Tibial nerve (tissue), 4 donors: ENCODE data around the gene UBASH3A. TPM values are rescaled to one million over a fixed set of nuclear protein-coding genes. Genes with fewer than 3 reads are reported as not detected.

Experiments
- DNase-seq, 2 donors: peaks; one replicate each; pipeline ENCODE4 v3.0.0-alpha.2; 2019; ENCODE audit warnings: low spot score in 2 of 2
- H3K27ac ChIP-seq, 4 donors: fragments of 200-600 bp; sonication (generic) in 3 of 4; one replicate each; pipeline ENCODE4 v1.5.1; 2017 to 2019; ENCODE audit warnings: mild to moderate bottlenecking in 1 of 4
- H3K27me3 ChIP-seq, 2 donors: fragments of 200-600 bp; sonication (generic) in 1 of 2; one replicate each; pipeline versions ENCODE4 v1.5.1 to v1.6.0; 2017 to 2019
- H3K36me3 ChIP-seq, 3 donors: fragments of 200-600 bp; sonication (generic); one replicate each; pipeline ENCODE4 v1.5.1; 2018 to 2019
- H3K4me1 ChIP-seq, 4 donors: fragments of 200-600 bp; sonication (generic) in 3 of 4; one replicate each; pipeline ENCODE4 v1.5.1; 2017 to 2019
- H3K4me3 ChIP-seq, 4 donors: fragments of 200-600 bp; sonication (generic) in 3 of 4; one replicate each; pipeline ENCODE4 v1.5.1; 2017 to 2019; ENCODE audit warnings: mild to moderate bottlenecking in 1 of 4, moderate library complexity in 1 of 4
- H3K9me3 ChIP-seq, 4 donors: fragments of 200-600 bp; sonication (generic) in 3 of 4; one replicate each; pipeline ENCODE4 v1.5.1; 2017 to 2019
- EP300 ChIP-seq, 2 donors: sonication (generic); formaldehyde crosslinking; IDR thresholded peaks; one replicate each; pipeline ENCODE4 v1.6.1; 2017; ENCODE audit warnings: antibody characterized with exemption in 2 of 2, mild to moderate bottlenecking in 1 of 2
- POLR2A ChIP-seq, 2 donors: fragments of 450-650 bp; IDR thresholded peaks; one replicate each; pipeline ENCODE4 v1.6.1; 2017; ENCODE audit warnings: antibody characterized with exemption in 2 of 2, mild to moderate bottlenecking in 2 of 2, moderate library complexity in 2 of 2
- WGBS, 2 donors: methylation state at CpG; one replicate each; pipeline ENCODE4 v1.1.5; 2018; 5-methylcytosine and 5-hydroxymethylcytosine counted together
- total RNA-seq, 4 donors: library from RNA; depleted of rRNA; stranded (reverse); fragments of >200 nt; gene quantifications; one replicate each; pipeline ENCODE4 v1.1.0, GENCODE V29; 2016
- TF ChIP-seq, protein P1 (sequence below), 5 experiments: fragments of 200-600 bp in 3 of 5; fragments of 450-650 bp in 2 of 5; sonication (generic) in 3 of 5; IDR thresholded peaks; one replicate each; pipeline ENCODE4 v1.5.1; 2016 to 2019; ENCODE audit warnings: antibody characterized with exemption in 5 of 5, mild to moderate bottlenecking in 3 of 5, moderate library complexity in 2 of 5

Gene UBASH3A
- total RNA-seq, 4 donors from 2014 or later: 0.59 to 5.9 (median 0.90) TPM; not detected in 1

- 76 to 78% methylated on average over 5 of the region's 5 CpGs for WGBS, 2 donors
- Histone ChIP-seq H3K4me3 (no peak overlapping the region), H3K36me3 (no peaks in the 10 kb centered on the region), H3K27me3 (no peaks in the 10 kb centered on the region), H3K27ac (no peak overlapping the region), H3K4me1 (peaks cover 0 to 14% (median 0%) of the 10 kb centered on the region in 4 donors), H3K9me3 (no peaks in the 10 kb centered on the region)
- DNase-seq: no peak
- TF ChIP-seq, protein P1, sequence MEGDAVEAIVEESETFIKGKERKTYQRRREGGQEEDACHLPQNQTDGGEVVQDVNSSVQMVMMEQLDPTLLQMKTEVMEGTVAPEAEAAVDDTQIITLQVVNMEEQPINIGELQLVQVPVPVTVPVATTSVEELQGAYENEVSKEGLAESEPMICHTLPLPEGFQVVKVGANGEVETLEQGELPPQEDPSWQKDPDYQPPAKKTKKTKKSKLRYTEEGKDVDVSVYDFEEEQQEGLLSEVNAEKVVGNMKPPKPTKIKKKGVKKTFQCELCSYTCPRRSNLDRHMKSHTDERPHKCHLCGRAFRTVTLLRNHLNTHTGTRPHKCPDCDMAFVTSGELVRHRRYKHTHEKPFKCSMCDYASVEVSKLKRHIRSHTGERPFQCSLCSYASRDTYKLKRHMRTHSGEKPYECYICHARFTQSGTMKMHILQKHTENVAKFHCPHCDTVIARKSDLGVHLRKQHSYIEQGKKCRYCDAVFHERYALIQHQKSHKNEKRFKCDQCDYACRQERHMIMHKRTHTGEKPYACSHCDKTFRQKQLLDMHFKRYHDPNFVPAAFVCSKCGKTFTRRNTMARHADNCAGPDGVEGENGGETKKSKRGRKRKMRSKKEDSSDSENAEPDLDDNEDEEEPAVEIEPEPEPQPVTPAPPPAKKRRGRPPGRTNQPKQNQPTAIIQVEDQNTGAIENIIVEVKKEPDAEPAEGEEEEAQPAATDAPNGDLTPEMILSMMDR (IDR thresholded peaks at IDR 0.05): no peak
- TF ChIP-seq EP300 (IDR thresholded peaks at IDR 0.05): no peak
- TF ChIP-seq POLR2A (IDR thresholded peaks at IDR 0.05): no peak
Observed at GRCh38 chr21:42461185-42461520, 57.5 kb downstream of the UBASH3A start.

- TF ChIP-seq EP300 (IDR thresholded peaks at IDR 0.05) (no peak), POLR2A (IDR thresholded peaks at IDR 0.05) (no peak)
- TF ChIP-seq, protein P1 (IDR thresholded peaks at IDR 0.05): no peak
- no peak for DNase-seq
- no peaks in the 10 kb centered on the region for H3K36me3 ChIP-seq
- no peaks in the 10 kb centered on the region for H3K27me3 ChIP-seq
- 85 to 86% methylated on average over 10 of the region's 10 CpGs for WGBS, 2 donors
- no peak overlapping the region for H3K4me3 ChIP-seq
- peak overlapping the region in 1 of 4 donors; percentile 62 for H3K27ac ChIP-seq
- no peaks in the 10 kb centered on the region for H3K9me3 ChIP-seq
- peaks cover 0 to 14% (median 0%) of the 10 kb centered on the region in 4 donors for H3K4me1 ChIP-seq
Observed at GRCh38 chr21:42461881-42462877, 58.5 kb downstream of the UBASH3A start.

GRCh38 chr21:42463861-42464515 lies 60.3 kb downstream of the UBASH3A start:
- no peak for DNase-seq
- TF ChIP-seq EP300 (IDR thresholded peaks at IDR 0.05): no peak
- TF ChIP-seq POLR2A (IDR thresholded peaks at IDR 0.05): no peak
- TF ChIP-seq, protein P1 (IDR thresholded peaks at IDR 0.05): no peak
- H3K4me1 ChIP-seq: peaks cover 0 to 14% (median 0%) of the 10 kb centered on the region in 4 donors

DNA sequence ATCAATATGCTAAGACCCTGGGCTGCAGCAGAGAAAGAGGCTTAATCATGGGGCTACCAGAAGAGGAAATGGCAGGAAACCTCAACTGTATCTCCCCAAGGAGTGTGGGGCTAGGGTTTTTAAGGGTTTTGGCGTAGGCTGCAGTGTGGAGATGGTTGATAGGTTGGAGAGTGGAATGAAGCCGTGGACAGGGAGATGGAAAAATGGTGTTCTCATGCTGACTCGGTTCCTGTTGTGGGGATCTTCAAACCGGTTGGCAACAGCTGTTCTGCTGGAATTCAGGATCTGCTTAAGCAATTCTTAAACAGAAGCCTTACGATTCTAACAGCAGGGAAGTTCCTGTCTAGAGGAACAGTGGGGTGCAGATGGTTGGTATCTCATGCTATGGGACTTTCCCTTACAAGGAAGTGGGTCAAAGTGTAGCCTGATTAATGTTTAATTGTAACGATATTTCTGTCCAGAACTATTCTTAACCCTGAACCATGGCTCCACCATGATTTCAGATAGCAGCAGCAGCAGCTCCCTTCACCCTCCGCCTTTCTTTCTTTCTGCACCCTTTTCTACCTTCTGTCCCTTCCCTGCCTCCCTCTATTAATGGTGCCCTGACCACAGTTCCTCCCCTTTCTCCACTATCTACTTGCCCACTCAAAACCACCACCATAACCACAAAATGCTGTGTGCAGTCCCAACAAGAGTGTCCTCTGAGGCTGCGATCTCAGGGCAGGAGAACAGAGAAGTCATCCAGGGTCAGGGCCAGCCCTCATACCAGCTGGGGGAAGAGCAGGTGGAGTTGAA lies 61.5 kb downstream of the UBASH3A start:
- Histone ChIP-seq H3K4me1 (peaks cover 0 to 12% (median 0%) of the 10 kb centered on the region in 4 donors), H3K36me3 (no peaks in the 10 kb centered on the region), H3K27ac (peak overlapping the region in 1 of 4 donors; percentile 16), H3K9me3 (no peaks in the 10 kb centered on the region), H3K27me3 (no peaks in the 10 kb centered on the region), H3K4me3 (no peak overlapping the region)
- 69 to 72% methylated on average over 8 of the region's 8 CpGs for WGBS, 2 donors
- TF ChIP-seq, protein P1 (IDR thresholded peaks at IDR 0.05): no peak
- no peak for DNase-seq

More at GRCh38 chr21:42463861-42464515, 60.3 kb downstream of the UBASH3A start:
- Histone ChIP-seq H3K4me3 (no peak overlapping the region), H3K9me3 (no peaks in the 10 kb centered on the region), H3K27me3 (no peaks in the 10 kb centered on the region), H3K27ac (peak overlapping the region in 1 of 4 donors; percentile 19), H3K36me3 (no peaks in the 10 kb centered on the region)
- WGBS, 2 donors: 76 to 79% methylated on average over 17 of the region's 17 CpGs
